IMR-90 (cell line): ENCODE measurements around the gene ULK1. TPM values are rescaled to one million over a fixed set of nuclear protein-coding genes. Genes with fewer than 3 reads are reported as not detected.

Source experiments
- ATAC-seq: fragments of 200-7000 bp; cut with Tn5 transposase; 2 replicates; pipeline ENCODE4 v1.9.1; 2020; ENCODE audit warnings: low read depth, mild to moderate bottlenecking, moderate library complexity
- BruUV-seq: library from RNA; stranded (reverse); fragments of 400-500 nt; replicated peaks from 2 replicates; lab custom pipeline; 2021; lab: Mats Ljungman, UMichigan
- CTCF ChIA-PET: fragments of 300-600 bp; formaldehyde crosslinking; extraction: SDS; loops from one replicate; lab custom pipeline; 2021; ENCODE audit warnings: antibody characterized with exemption; lab: Yijun Ruan, JAX
- POLR2A ChIA-PET: fragments of 300-600 bp; sonication (Branson Sonifier 250); formaldehyde crosslinking; loops from one replicate; lab custom pipeline; 2022; ENCODE audit warnings: antibody characterized with exemption; ENCODE audit not compliant: unreplicated experiment; lab: Charles Lee
- DNase-seq: peaks from one replicate; pipeline ENCODE4 v3.0.0; 2013
- H2AFZ ChIP-seq: replicated peaks from 2 replicates; pipeline ENCODE3; 2013; ENCODE audit warnings: low read length, mild to moderate bottlenecking; ENCODE audit not compliant: poor library complexity
- H2AK5ac ChIP-seq: 2 replicates; pipeline ENCODE4 v1.6.1; 2013; ENCODE audit warnings: low read depth, low read length, inconsistent platforms
- H2AK9ac ChIP-seq: replicated peaks from 2 replicates; pipeline ENCODE3; 2013; ENCODE audit warnings: mild to moderate bottlenecking, low read depth, low read length, moderate library complexity; ENCODE audit not compliant: poor library complexity
- H2BK120ac ChIP-seq: 2 replicates; pipeline ENCODE4 v1.6.1; 2013; ENCODE audit warnings: low read depth, low read length, inconsistent platforms
- H2BK15ac ChIP-seq: 3 replicates; pipeline ENCODE4 v1.6.1; 2013; ENCODE audit warnings: low read depth, low read length, inconsistent platforms
- H2BK20ac ChIP-seq: 2 replicates; pipeline ENCODE4 v1.6.1; 2013; ENCODE audit warnings: low read depth, mild to moderate bottlenecking, inconsistent platforms, low read length, moderate library complexity
- H2BK5ac ChIP-seq: 2 replicates; pipeline ENCODE4 v1.6.1; 2013; ENCODE audit warnings: mild to moderate bottlenecking, low read depth, low read length, inconsistent platforms; ENCODE audit not compliant: poor library complexity, severe bottlenecking
- H3K14ac ChIP-seq: replicated peaks from 2 replicates; pipeline ENCODE4 v1.6.1; 2013; ENCODE audit warnings: low read depth, low read length, inconsistent platforms
- H3K18ac ChIP-seq: 2 replicates; pipeline ENCODE4 v1.6.1; 2013; ENCODE audit warnings: low read depth, low read length, control low read depth
- H3K23ac ChIP-seq: 2 replicates; pipeline ENCODE4 v1.6.1; 2013; ENCODE audit warnings: low read depth, low read length, inconsistent platforms
- H3K27ac ChIP-seq: 2 replicates; pipeline ENCODE4 v1.5.1; 2013; ENCODE audit warnings: mild to moderate bottlenecking, control low read depth, low read length; ENCODE audit not compliant: insufficient read depth
- H3K27me3 ChIP-seq: 2 replicates; pipeline ENCODE4 v1.6.1; 2013; ENCODE audit warnings: low read length; ENCODE audit not compliant: control insufficient read depth, insufficient read depth
- H3K36me3 ChIP-seq: 2 replicates; pipeline ENCODE4 v1.6.1; 2013; ENCODE audit warnings: low read length, mixed read lengths; ENCODE audit not compliant: control insufficient read depth, insufficient read depth
- H3K4ac ChIP-seq: 2 replicates; pipeline ENCODE4 v1.6.1; 2013; ENCODE audit warnings: low read depth, low read length, inconsistent platforms
- H3K4me1 ChIP-seq: 2 replicates; pipeline ENCODE4 v1.6.1; 2013; ENCODE audit warnings: low read length, mixed read lengths; ENCODE audit not compliant: control insufficient read depth, insufficient read depth
- H3K4me2 ChIP-seq: 2 replicates; pipeline ENCODE4 v1.6.1; 2013; ENCODE audit warnings: low read depth, mild to moderate bottlenecking, control low read depth, low read length, moderate library complexity
- H3K4me3 ChIP-seq: 2 replicates; pipeline ENCODE4 v1.5.1; 2013; ENCODE audit warnings: low read depth, mild to moderate bottlenecking, control low read depth, low read length, moderate library complexity; ENCODE audit not compliant: insufficient read depth
- H3K56ac ChIP-seq: 2 replicates; pipeline ENCODE4 v1.6.1; 2013; ENCODE audit warnings: low read length, inconsistent platforms; ENCODE audit not compliant: insufficient read depth; ENCODE audit errors: extremely low read depth
- H3K79me1 ChIP-seq, 2 experiments: 2 replicates each; pipeline ENCODE4 v1.6.1; 2013; ENCODE audit warnings: low read length in 2 of 2, inconsistent platforms in 1 of 2, low read depth in 1 of 2
- H3K9ac ChIP-seq: 2 replicates; pipeline ENCODE4 v1.6.1; 2013; ENCODE audit warnings: low read depth, low read length, control low read depth
- H3K9me1 ChIP-seq: 2 replicates; pipeline ENCODE4 v1.6.1; 2013; ENCODE audit warnings: low read length, inconsistent platforms; ENCODE audit not compliant: insufficient read depth
- H3K9me3 ChIP-seq: 2 replicates; pipeline ENCODE4 v1.6.1; 2013; ENCODE audit warnings: low read length; ENCODE audit not compliant: control insufficient read depth, insufficient read depth
- H4K20me1 ChIP-seq: 2 replicates; pipeline ENCODE4 v1.6.1; 2013; ENCODE audit warnings: low read length, inconsistent platforms; ENCODE audit not compliant: insufficient read depth
- H4K5ac ChIP-seq: 2 replicates; pipeline ENCODE4 v1.6.1; 2013; ENCODE audit warnings: mild to moderate bottlenecking, low read depth, low read length, control low read depth
- H4K8ac ChIP-seq, 2 experiments: 2 replicates each; pipeline ENCODE4 v1.6.1; 2013; ENCODE audit warnings: low read depth in 2 of 2, low read length in 2 of 2, control low read depth in 1 of 2, inconsistent platforms in 1 of 2
- H4K91ac ChIP-seq: 2 replicates; pipeline ENCODE4 v1.6.1; 2013; ENCODE audit warnings: low read depth, low read length, inconsistent platforms; ENCODE audit not compliant: insufficient read depth
- BHLHE40 ChIP-seq: fragments of 150-350 bp; IDR thresholded peaks from 2 replicates; pipeline ENCODE4 v1.6.1; 2016; ENCODE audit warnings: mild to moderate bottlenecking, low read depth, low read length
- CEBPB ChIP-seq: IDR thresholded peaks from 2 replicates; pipeline ENCODE4 v1.6.1; 2012; ENCODE audit warnings: low read depth, low read length, improper control_type of control experiment
- CHD1 ChIP-seq: IDR thresholded peaks from 2 replicates; pipeline ENCODE4 v1.6.1; 2012; ENCODE audit warnings: low read depth, low read length, improper control_type of control experiment
- FOS ChIP-seq: fragments of 150-350 bp; IDR thresholded peaks from 2 replicates; pipeline ENCODE4 v1.6.1; 2016; ENCODE audit warnings: low read depth, low read length
- MAFK ChIP-seq: IDR thresholded peaks from 2 replicates; pipeline ENCODE4 v1.6.1; 2012; ENCODE audit warnings: low read depth, low read length, improper control_type of control experiment
- MAZ ChIP-seq: IDR thresholded peaks from 2 replicates; pipeline ENCODE4 v1.6.1; 2012; ENCODE audit warnings: low read depth, mild to moderate bottlenecking, low read length, improper control_type of control experiment, moderate library complexity, borderline replicate concordance
- MXI1 ChIP-seq: IDR thresholded peaks from 2 replicates; pipeline ENCODE4 v1.6.1; 2012; ENCODE audit warnings: low read depth, mild to moderate bottlenecking, low read length, moderate library complexity, borderline replicate concordance
- NFE2L2 ChIP-seq: fragments of 150-350 bp; IDR thresholded peaks from 2 replicates; pipeline ENCODE4 v1.6.1; 2016; ENCODE audit warnings: low read depth, mild to moderate bottlenecking, low read length
- POLR2A ChIP-seq: IDR thresholded peaks from 2 replicates; pipeline ENCODE4 v1.6.1; 2012; ENCODE audit warnings: mild to moderate bottlenecking, low read depth, low read length
- RAD21 ChIP-seq: IDR thresholded peaks from 2 replicates; pipeline ENCODE4 v1.6.1; 2012; ENCODE audit warnings: low read length, improper control_type of control experiment
- RCOR1 ChIP-seq: IDR thresholded peaks from 2 replicates; pipeline ENCODE4 v1.6.1; 2012; ENCODE audit warnings: mild to moderate bottlenecking, low read length, improper control_type of control experiment; ENCODE audit not compliant: insufficient replicate concordance
- RFX5 ChIP-seq: IDR thresholded peaks from 2 replicates; pipeline ENCODE4 v1.8.0; 2012; ENCODE audit warnings: low read depth, mild to moderate bottlenecking, low read length, moderate library complexity
- SMC3 ChIP-seq: fragments of 150-350 bp; IDR thresholded peaks from 2 replicates; pipeline ENCODE4 v1.6.1; 2016; ENCODE audit warnings: low read depth, mild to moderate bottlenecking, antibody characterized with exemption, low read length, moderate library complexity
- WGBS, 2 experiments: methylation state at CpG; one replicate each; pipeline versions ENCODE4 v1.1.5 to v1.1.7; 2013; ENCODE audit warnings: missing lambda C conversion rate in 2 of 2; ENCODE audit not compliant: insufficient read length in 1 of 2; ENCODE audit errors: extremely low coverage in 2 of 2; 5-methylcytosine and 5-hydroxymethylcytosine counted together
- dilution Hi-C: fragments of 300-500 bp; cut with HindIII; formaldehyde crosslinking; loops from one replicate; pipeline ENCODE4 v1.14.3; 2018; ENCODE audit warnings: low sequenced_read_pairs; ENCODE audit not compliant: unreplicated experiment
- in situ Hi-C: fragments of 300-500 bp; cut with MboI; formaldehyde crosslinking; loops from 3 replicates; pipeline ENCODE4 v1.14.3; 2019; ENCODE audit warnings: low sequenced_read_pairs, inconsistent platforms, mixed read lengths
- intact Hi-C: fragments of 100-400 bp; cut with micrococcal nuclease; formaldehyde crosslinking; loops from 2 replicates; pipeline ENCODE4 v1.10.0; 2022
- polyA plus RNA-seq, 3 experiments: library from polyadenylated mRNA; depleted of rRNA; stranded (reverse); fragments of >200 nt; gene quantifications; 2 replicates each; pipeline ENCODE4 v1.2.3, GENCODE V29; 2012; ENCODE audit warnings: low replicate concordance in 1 of 3
- total RNA-seq: library from RNA; depleted of rRNA; stranded (reverse); fragments of >200 nt; gene quantifications from 2 replicates; pipeline ENCODE4 v1.2.3, GENCODE V29; 2012
- TF ChIP-seq, protein P1 (sequence below): fragments of 150-350 bp; IDR thresholded peaks from 2 replicates; pipeline ENCODE4 v1.6.1; 2016; ENCODE audit warnings: low read depth, mild to moderate bottlenecking, low read length, moderate library complexity, borderline replicate concordance
- TF ChIP-seq, protein P2 (sequence below): conservative IDR thresholded peaks from 2 replicates; pipeline ENCODE4 v1.5.1; 2012; ENCODE audit warnings: mild to moderate bottlenecking, low read depth, low read length, improper control_type of control experiment
- TF ChIP-seq, protein P3 (sequence below): fragments of 150-350 bp; IDR thresholded peaks from 2 replicates; pipeline ENCODE4 v1.6.1; 2017; ENCODE audit warnings: mild to moderate bottlenecking, antibody characterized with exemption, low read length, low read depth

Gene ULK1
- total and polyA plus RNA-seq, 2 of the 4 experiments (the other 2 are of a cell fraction): 1.8 to 19.2 TPM

- H3K18ac ChIP-seq: no peak overlapping the region
- H2BK120ac ChIP-seq: no peak overlapping the region
- no peaks in the 10 kb centered on the region for H3K4me1 ChIP-seq
- no peak overlapping the region for H3K9ac ChIP-seq
- H3K56ac ChIP-seq: no peak overlapping the region
- H3K14ac ChIP-seq: no peak overlapping the region
- H3K23ac ChIP-seq: no peak overlapping the region
- no peak overlapping the region for H3K4me3 ChIP-seq
- H3K79me1 ChIP-seq: peaks cover 12 to 58% of the 10 kb centered on the region in 2 experiments
- ChIA-PET CTCF (no interaction called here), POLR2A (no interaction called here)
- H3K4me2 ChIP-seq: no peak overlapping the region
- DNase-seq (no peak), ATAC-seq (no peak)
- peaks cover 27% of the 10 kb centered on the region for H3K36me3 ChIP-seq
- H4K5ac ChIP-seq: no peak overlapping the region
- H2BK15ac ChIP-seq: no peak overlapping the region
- peaks cover 49% of the 10 kb centered on the region for H4K20me1 ChIP-seq
- peaks cover 5% of the 10 kb centered on the region; the same call in 1 of the 2 replicates for H3K9me1 ChIP-seq
- no peak overlapping the region for H2BK20ac ChIP-seq
- no peak overlapping the region for H2AK9ac ChIP-seq
- no peaks in the 10 kb centered on the region for H3K9me3 ChIP-seq
- H2BK5ac ChIP-seq: no peak overlapping the region
- no peak overlapping the region for H3K4ac ChIP-seq
- H3K27me3 ChIP-seq: no peaks in the 10 kb centered on the region
- H4K8ac ChIP-seq: no peak overlapping the region
- WGBS, 2 experiments: no CpG with 5 or more reads among the region's 5 CpGs
- no peak overlapping the region for H4K91ac ChIP-seq
- dilution Hi-C loops: no loop called here
- BruUV-seq: no TSS peak
- no peak overlapping the region for H3K27ac ChIP-seq
- in situ Hi-C loops: no loop called here
- intact Hi-C loops: no loop called here
- no peak overlapping the region for H2AFZ ChIP-seq
- no peak overlapping the region for H2AK5ac ChIP-seq
- TF ChIP-seq SMC3 (no peak), FOS (no peak), RFX5 (no peak), MAFK (no peak), MXI1 (no peak), RAD21 (no peak), CHD1 (no peak), RCOR1 (no peak), CEBPB (no peak), BHLHE40 (no peak), NFE2L2 (no peak), MAZ (no peak), POLR2A (no peak)
- TF ChIP-seq, protein P1, sequence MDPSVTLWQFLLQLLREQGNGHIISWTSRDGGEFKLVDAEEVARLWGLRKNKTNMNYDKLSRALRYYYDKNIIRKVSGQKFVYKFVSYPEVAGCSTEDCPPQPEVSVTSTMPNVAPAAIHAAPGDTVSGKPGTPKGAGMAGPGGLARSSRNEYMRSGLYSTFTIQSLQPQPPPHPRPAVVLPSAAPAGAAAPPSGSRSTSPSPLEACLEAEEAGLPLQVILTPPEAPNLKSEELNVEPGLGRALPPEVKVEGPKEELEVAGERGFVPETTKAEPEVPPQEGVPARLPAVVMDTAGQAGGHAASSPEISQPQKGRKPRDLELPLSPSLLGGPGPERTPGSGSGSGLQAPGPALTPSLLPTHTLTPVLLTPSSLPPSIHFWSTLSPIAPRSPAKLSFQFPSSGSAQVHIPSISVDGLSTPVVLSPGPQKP: no peak
- TF ChIP-seq, protein P2, sequence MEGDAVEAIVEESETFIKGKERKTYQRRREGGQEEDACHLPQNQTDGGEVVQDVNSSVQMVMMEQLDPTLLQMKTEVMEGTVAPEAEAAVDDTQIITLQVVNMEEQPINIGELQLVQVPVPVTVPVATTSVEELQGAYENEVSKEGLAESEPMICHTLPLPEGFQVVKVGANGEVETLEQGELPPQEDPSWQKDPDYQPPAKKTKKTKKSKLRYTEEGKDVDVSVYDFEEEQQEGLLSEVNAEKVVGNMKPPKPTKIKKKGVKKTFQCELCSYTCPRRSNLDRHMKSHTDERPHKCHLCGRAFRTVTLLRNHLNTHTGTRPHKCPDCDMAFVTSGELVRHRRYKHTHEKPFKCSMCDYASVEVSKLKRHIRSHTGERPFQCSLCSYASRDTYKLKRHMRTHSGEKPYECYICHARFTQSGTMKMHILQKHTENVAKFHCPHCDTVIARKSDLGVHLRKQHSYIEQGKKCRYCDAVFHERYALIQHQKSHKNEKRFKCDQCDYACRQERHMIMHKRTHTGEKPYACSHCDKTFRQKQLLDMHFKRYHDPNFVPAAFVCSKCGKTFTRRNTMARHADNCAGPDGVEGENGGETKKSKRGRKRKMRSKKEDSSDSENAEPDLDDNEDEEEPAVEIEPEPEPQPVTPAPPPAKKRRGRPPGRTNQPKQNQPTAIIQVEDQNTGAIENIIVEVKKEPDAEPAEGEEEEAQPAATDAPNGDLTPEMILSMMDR: no peak
- TF ChIP-seq, protein P3, sequence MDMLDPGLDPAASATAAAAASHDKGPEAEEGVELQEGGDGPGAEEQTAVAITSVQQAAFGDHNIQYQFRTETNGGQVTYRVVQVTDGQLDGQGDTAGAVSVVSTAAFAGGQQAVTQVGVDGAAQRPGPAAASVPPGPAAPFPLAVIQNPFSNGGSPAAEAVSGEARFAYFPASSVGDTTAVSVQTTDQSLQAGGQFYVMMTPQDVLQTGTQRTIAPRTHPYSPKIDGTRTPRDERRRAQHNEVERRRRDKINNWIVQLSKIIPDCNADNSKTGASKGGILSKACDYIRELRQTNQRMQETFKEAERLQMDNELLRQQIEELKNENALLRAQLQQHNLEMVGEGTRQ: no peak
Observed at GRCh38 chr12:131904346-131904745, 9.9 kb downstream of the ULK1 start.
